Lower leg skin (tissue), 4 donors: Measurements from ENCODE around the gene PRM1. TPM values are rescaled to one million over a fixed set of nuclear protein-coding genes. Genes with fewer than 3 reads are reported as not detected.

Source experiments
- DNase-seq, 2 donors: peaks; one replicate each; pipeline ENCODE4 v3.0.0-alpha.2; 2019; ENCODE audit warnings: low spot score in 2 of 2
- H3K4me3 ChIP-seq: fragments of 200-600 bp; sonication (generic); 2 replicates; pipeline ENCODE4 v1.5.1; 2017; ENCODE audit warnings: mild to moderate bottlenecking, low read depth; ENCODE audit not compliant: poor library complexity, severe bottlenecking
- CTCF ChIP-seq, 3 donors: fragments of 450-650 bp; IDR thresholded peaks; one replicate each; pipeline ENCODE4 v1.5.1; 2016; ENCODE audit warnings: antibody characterized with exemption in 3 of 3, mild to moderate bottlenecking in 3 of 3, moderate library complexity in 2 of 3
- POLR2A ChIP-seq, 2 donors: fragments of 450-650 bp; IDR thresholded peaks; one replicate each; pipeline ENCODE4 v1.6.1; 2016 to 2017; ENCODE audit warnings: antibody characterized with exemption in 2 of 2, mild to moderate bottlenecking in 1 of 2, moderate library complexity in 1 of 2
- WGBS, 2 donors: methylation state at CpG; one replicate each; pipeline ENCODE4 v1.1.5; 2018; 5-methylcytosine and 5-hydroxymethylcytosine counted together
- intact Hi-C: fragments of 100-400 bp; cut with DNase I; formaldehyde crosslinking; loops from one replicate; pipeline ENCODE4 v1.15.0; 2023; ENCODE audit warnings: low total_unique reads
- total RNA-seq, 4 donors: library from RNA; depleted of rRNA; stranded (reverse); fragments of >200 nt; gene quantifications; one replicate each; pipeline ENCODE4 v1.1.0, GENCODE V29; 2016

Gene PRM1
- total RNA-seq, 4 donors from 2014 or later, result not detected

- no peak for DNase-seq
- no peak for TF ChIP-seq POLR2A (IDR thresholded peaks at IDR 0.05)
- TF ChIP-seq CTCF (IDR thresholded peaks at IDR 0.05), result no peak
- no peak overlapping the region for H3K4me3 ChIP-seq
- 80 to 96% methylated on average over 3 of the region's 3 CpGs for WGBS, 2 donors
- intact Hi-C loops, result no loop called here
These were observed 41.7 kb upstream of the PRM1 start for GRCh38 chr16:11322823-11323222.

GRCh38 chr16:11321662-11322061 lies 40.5 kb upstream of the PRM1 start:
- 68 to 85% methylated on average over 5 of the region's 5 CpGs for WGBS, 2 donors

GRCh38 chr16:11320170-11320569 lies 39.0 kb upstream of the PRM1 start:
- no peak for DNase-seq
- intact Hi-C loops, result no loop called here
- TF ChIP-seq CTCF (IDR thresholded peaks at IDR 0.05), result no peak
- no peak for TF ChIP-seq POLR2A (IDR thresholded peaks at IDR 0.05)
- H3K4me3 ChIP-seq, result no peak overlapping the region
- 76% methylated on average over 10 of the region's 10 CpGs for WGBS, 2 donors

More at GRCh38 chr16:11321662-11322061, 40.5 kb upstream of the PRM1 start:
- no peak overlapping the region for H3K4me3 ChIP-seq
- no peak for DNase-seq
- intact Hi-C loops, result no loop called here
- TF ChIP-seq POLR2A (IDR thresholded peaks at IDR 0.05), result no peak
- no peak for TF ChIP-seq CTCF (IDR thresholded peaks at IDR 0.05)

GRCh38 chr16:11319529-11320146 lies 38.5 kb upstream of the PRM1 start:
- no peak overlapping the region for H3K4me3 ChIP-seq
- WGBS, 2 donors, result 49 to 52% methylated on average over 7 to 8 of the region's 8 CpGs
- intact Hi-C loops, result no loop called here
- TF ChIP-seq POLR2A (IDR thresholded peaks at IDR 0.05) (no peak), CTCF (IDR thresholded peaks at IDR 0.05) (no peak)
- no peak for DNase-seq

GRCh38 chr16:11318817-11319216 lies 37.7 kb upstream of the PRM1 start:
- intact Hi-C loops, result no loop called here

More at GRCh38 chr16:11318817-11319216, 37.7 kb upstream of the PRM1 start:
- TF ChIP-seq CTCF (IDR thresholded peaks at IDR 0.05) (no peak), POLR2A (IDR thresholded peaks at IDR 0.05) (no peak)
- no peak overlapping the region for H3K4me3 ChIP-seq
- DNase-seq, result no peak
- WGBS, 2 donors, result 94% methylated on average over 8 of the region's 8 CpGs
